ENCODE measurements around the gene HIVEP3. TPM values are rescaled to one million over a fixed set of nuclear protein-coding genes. Genes with fewer than 3 reads are reported as not detected.

Gene HIVEP3
- total and polyA plus RNA-seq, 3 donors from 2014 or later, result 4.8 to 7.3 (median 7.2) TPM

GRCh38 chr1:41734201-41734970 is 184.3 kb downstream of the HIVEP3 start:
- H3K27me3 ChIP-seq, result no peaks in the 10 kb centered on the region
- H3K9me3 ChIP-seq, result no peaks in the 10 kb centered on the region
- H3K4me3 ChIP-seq, result no peak overlapping the region
- no peak overlapping the region for H3K27ac ChIP-seq
- H3K4me1 ChIP-seq, result no peaks in the 10 kb centered on the region
- intact Hi-C loops (cut with DNase I; ENCODE audit: low total_unique reads), result no loop called here
- no peaks in the 10 kb centered on the region for H3K36me3 ChIP-seq (ENCODE audit: low read depth, missing control alignments)
- TF ChIP-seq CTCF (IDR thresholded peaks at IDR 0.05), result no peak
- no peak for TF ChIP-seq POLR2A (IDR thresholded peaks at IDR 0.05)
- WGBS, 2 donors, result 92 to 95% methylated on average over 11 of the region's 11 CpGs
- DNase-seq, result no peak

GRCh38 chr1:41733725-41734124 is 185.0 kb downstream of the HIVEP3 start:
- Histone ChIP-seq H3K9me3 (no peaks in the 10 kb centered on the region), H3K4me1 (peaks cover 3% of the 10 kb centered on the region), H3K27me3 (no peaks in the 10 kb centered on the region), H3K36me3 (ENCODE audit: low read depth, missing control alignments) (no peaks in the 10 kb centered on the region), H3K27ac (no peak overlapping the region), H3K4me3 (no peak overlapping the region)
- intact Hi-C loops (cut with DNase I; ENCODE audit: low total_unique reads), result no loop called here
- DNase-seq, result no peak
- no peak for TF ChIP-seq POLR2A (IDR thresholded peaks at IDR 0.05)
- no peak for TF ChIP-seq CTCF (IDR thresholded peaks at IDR 0.05)
- WGBS, 2 donors, result 78 to 87% methylated on average over 2 of the region's 2 CpGs

- TF ChIP-seq POLR2A (IDR thresholded peaks at IDR 0.05) (no peak), CTCF (IDR thresholded peaks at IDR 0.05) (no peak)
- Histone ChIP-seq H3K27me3 (no peaks in the 10 kb centered on the region), H3K4me1 (peaks cover 9% of the 10 kb centered on the region), H3K36me3 (ENCODE audit: low read depth, missing control alignments) (no peaks in the 10 kb centered on the region), H3K27ac (no peak overlapping the region), H3K4me3 (no peak overlapping the region), H3K9me3 (no peaks in the 10 kb centered on the region)
- DNase-seq, result no peak
- WGBS, 2 donors, result 63 to 72% methylated on average over 2 of the region's 2 CpGs
- intact Hi-C loops (cut with DNase I; ENCODE audit: low total_unique reads), result no loop called here
These were observed 185.7 kb downstream of the HIVEP3 start for GRCh38 chr1:41733021-41733420.

GRCh38 chr1:41731516-41732030 is 187.1 kb downstream of the HIVEP3 start:
- no peak overlapping the region for H3K27ac ChIP-seq
- intact Hi-C loops (cut with DNase I; ENCODE audit: low total_unique reads), result no loop called here
- DNase-seq, result no peak
- no peaks in the 10 kb centered on the region for H3K9me3 ChIP-seq
- peaks cover 20% of the 10 kb centered on the region for H3K4me1 ChIP-seq
- no peak for TF ChIP-seq CTCF (IDR thresholded peaks at IDR 0.05)
- no peak for TF ChIP-seq POLR2A (IDR thresholded peaks at IDR 0.05)
- H3K36me3 ChIP-seq (ENCODE audit: low read depth, missing control alignments), result no peaks in the 10 kb centered on the region
- 95 to 96% methylated on average over 2 of the region's 2 CpGs for WGBS, 2 donors
- no peaks in the 10 kb centered on the region for H3K27me3 ChIP-seq
- no peak overlapping the region for H3K4me3 ChIP-seq

- Histone ChIP-seq H3K27me3 (no peaks in the 10 kb centered on the region), H3K9me3 (no peaks in the 10 kb centered on the region), H3K27ac (no peak overlapping the region), H3K4me1 (peaks cover 20% of the 10 kb centered on the region), H3K4me3 (no peak overlapping the region), H3K36me3 (ENCODE audit: low read depth, missing control alignments) (no peaks in the 10 kb centered on the region)
- intact Hi-C loops (cut with DNase I; ENCODE audit: low total_unique reads), result no loop called here
- TF ChIP-seq POLR2A (IDR thresholded peaks at IDR 0.05) (no peak), CTCF (IDR thresholded peaks at IDR 0.05) (no peak)
- WGBS, 2 donors, result 91 to 95% methylated on average over 4 of the region's 4 CpGs
- DNase-seq, result no peak
These were observed 187.9 kb downstream of the HIVEP3 start for GRCh38 chr1:41730806-41731205.
